ENCODE measurements around the gene ADAD1. TPM values are rescaled to one million over a fixed set of nuclear protein-coding genes. Genes with fewer than 3 reads are reported as not detected.

Gene ADAD1
- polyA plus RNA-seq (not detected in 3 replicates), polyA minus RNA-seq (not detected in 3 replicates)
- not detected for polyA plus RNA-seq (2011; ENCODE audit: low read depth)
- not detected in 2 replicates for polyA plus RNA-seq (2011; cell fraction: cytosol; rRNA removed)
- not detected in 2 replicates for polyA plus RNA-seq (2011; cell fraction: nucleus; rRNA removed)
- polyA plus RNA-seq (2012; ENCODE audit: low replicate concordance), result not detected in 2 replicates
- polyA minus RNA-seq (2011; cell fraction: cytosol; rRNA and poly(A)+ RNA removed), result not detected
- not detected in 2 replicates for polyA minus RNA-seq (2011; cell fraction: nucleus; rRNA and poly(A)+ RNA removed)

- Histone ChIP-seq H3K9me3 (ENCODE audit: control insufficient read depth, low read depth, low read length) (no peaks in the 10 kb centered on the region), H3K4me3 (ENCODE audit: control insufficient read depth in 2 of 3, extremely low read depth in 1 of 3, insufficient read depth in 2 of 3, low read depth in 1 of 3, low read length in 3 of 3) (no peak within 1 kb of the TSS), H3K36me3 (ENCODE audit: control insufficient read depth in 2 of 2, extremely low read depth in 1 of 2, insufficient read depth in 2 of 2, low read length in 2 of 2) (no peaks in the 10 kb centered on the region), H3K4me2 (ENCODE audit: control insufficient read depth, extremely low read depth, insufficient read depth, low read depth, low read length) (no peak within 1 kb of the TSS), H4K20me1 (ENCODE audit: control insufficient read depth, extremely low read depth, insufficient read depth, low read length) (no peaks in the 10 kb centered on the region), H3K9ac (ENCODE audit: control insufficient read depth, extremely low read depth, insufficient read depth, low read length) (no peak within 1 kb of the TSS), H3K79me2 (ENCODE audit: control insufficient read depth, insufficient read depth, low read length) (no peaks in the 10 kb centered on the region), H3K27me3 (ENCODE audit: control insufficient read depth, extremely low read depth, insufficient read depth, low read length) (no peaks in the 10 kb centered on the region), H3K27ac (ENCODE audit: control insufficient read depth, insufficient read depth, low read length) (no peak within 1 kb of the TSS), H3K4me1 (ENCODE audit: control insufficient read depth, extremely low read depth, insufficient read depth, low read length) (no peaks in the 10 kb centered on the region), H2AFZ (ENCODE audit: control insufficient read depth, low read length) (no peak within 1 kb of the TSS), H3K9me1 (ENCODE audit: control insufficient read depth, extremely low read depth, insufficient read depth, low read length) (no peaks in the 10 kb centered on the region)
- DNase-seq (ENCODE audit: low read depth, low spot score) (no peak), FAIRE-seq (no peak)
- no peak for TF ChIP-seq EZH2 (IDR thresholded peaks at IDR 0.05; ENCODE audit: low read length)
- TF ChIP-seq, protein P1, sequence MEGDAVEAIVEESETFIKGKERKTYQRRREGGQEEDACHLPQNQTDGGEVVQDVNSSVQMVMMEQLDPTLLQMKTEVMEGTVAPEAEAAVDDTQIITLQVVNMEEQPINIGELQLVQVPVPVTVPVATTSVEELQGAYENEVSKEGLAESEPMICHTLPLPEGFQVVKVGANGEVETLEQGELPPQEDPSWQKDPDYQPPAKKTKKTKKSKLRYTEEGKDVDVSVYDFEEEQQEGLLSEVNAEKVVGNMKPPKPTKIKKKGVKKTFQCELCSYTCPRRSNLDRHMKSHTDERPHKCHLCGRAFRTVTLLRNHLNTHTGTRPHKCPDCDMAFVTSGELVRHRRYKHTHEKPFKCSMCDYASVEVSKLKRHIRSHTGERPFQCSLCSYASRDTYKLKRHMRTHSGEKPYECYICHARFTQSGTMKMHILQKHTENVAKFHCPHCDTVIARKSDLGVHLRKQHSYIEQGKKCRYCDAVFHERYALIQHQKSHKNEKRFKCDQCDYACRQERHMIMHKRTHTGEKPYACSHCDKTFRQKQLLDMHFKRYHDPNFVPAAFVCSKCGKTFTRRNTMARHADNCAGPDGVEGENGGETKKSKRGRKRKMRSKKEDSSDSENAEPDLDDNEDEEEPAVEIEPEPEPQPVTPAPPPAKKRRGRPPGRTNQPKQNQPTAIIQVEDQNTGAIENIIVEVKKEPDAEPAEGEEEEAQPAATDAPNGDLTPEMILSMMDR (optimal IDR thresholded peaks at IDR 0.05 in 1 of 3, IDR thresholded peaks at IDR 0.05 in 1 of 3, conservative IDR thresholded peaks at IDR 0.05 in 1 of 3; ENCODE audit: extremely low read depth in 1 of 3, insufficient read depth in 2 of 3, low read length in 3 of 3), result no peak
- dilution Hi-C loops (cut with MboI; ENCODE audit: extremely low pct_ligation_motif_present, low sequenced_read_pairs), result no loop called here
Observed at GRCh38 chr4:122378711-122379110, at the start of gene ADAD1. ADAD1 (plus strand) TSS chr4:122379011; CDS start chr4:122380070, 1,059 bp downstream.

DNA sequence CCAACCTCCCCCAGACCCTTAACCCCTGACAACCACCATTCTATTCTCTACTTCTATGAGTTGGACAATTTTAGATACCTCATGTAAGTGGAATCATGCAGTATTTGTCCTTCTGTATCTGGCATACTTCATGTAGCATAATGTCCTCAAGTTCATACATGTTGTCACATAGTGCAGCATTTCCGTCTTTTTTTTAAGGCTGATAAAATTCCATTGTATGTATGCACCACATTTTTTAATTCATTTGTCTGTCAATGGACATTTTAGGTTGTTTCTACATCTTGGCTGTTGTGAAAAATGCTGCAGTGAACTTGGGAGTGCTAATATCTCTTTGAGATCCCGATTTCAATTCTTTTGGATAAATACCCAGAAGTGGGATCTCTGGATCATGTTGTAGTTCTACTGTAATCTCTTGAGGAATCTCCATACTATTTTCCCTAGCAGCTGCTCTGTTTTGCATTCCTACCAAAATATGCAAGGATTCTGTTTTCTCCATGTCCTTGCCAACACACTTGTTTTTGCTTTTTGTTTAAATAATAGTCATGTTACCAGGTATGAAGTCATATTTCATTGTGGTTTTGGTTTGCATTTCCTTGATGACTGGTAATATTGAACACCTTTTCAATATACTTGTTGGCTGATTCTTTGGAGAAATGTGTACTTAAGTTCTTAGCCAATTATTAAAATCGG is 48.8 kb upstream of the ADAD1 start:
- no peaks in the 10 kb centered on the region for H3K79me2 ChIP-seq (ENCODE audit: control insufficient read depth, insufficient read depth, low read length)
- peaks cover 0 to 3% of the 10 kb centered on the region in 2 experiments for H3K36me3 ChIP-seq (ENCODE audit: control insufficient read depth in 2 of 2, extremely low read depth in 1 of 2, insufficient read depth in 2 of 2, low read length in 2 of 2)
- TF ChIP-seq, protein P1 (optimal IDR thresholded peaks at IDR 0.05 in 1 of 3, IDR thresholded peaks at IDR 0.05 in 1 of 3, conservative IDR thresholded peaks at IDR 0.05 in 1 of 3; ENCODE audit: extremely low read depth in 1 of 3, insufficient read depth in 2 of 3, low read length in 3 of 3), result no peak
- no peak for TF ChIP-seq EZH2 (IDR thresholded peaks at IDR 0.05; ENCODE audit: low read length)
- no peak overlapping the region for H3K4me3 ChIP-seq (ENCODE audit: control insufficient read depth in 2 of 3, extremely low read depth in 1 of 3, insufficient read depth in 2 of 3, low read depth in 1 of 3, low read length in 3 of 3)
- H3K4me2 ChIP-seq (ENCODE audit: control insufficient read depth, extremely low read depth, insufficient read depth, low read depth, low read length), result no peak overlapping the region
- H3K9ac ChIP-seq (ENCODE audit: control insufficient read depth, extremely low read depth, insufficient read depth, low read length), result no peak overlapping the region
- H3K4me1 ChIP-seq (ENCODE audit: control insufficient read depth, extremely low read depth, insufficient read depth, low read length), result peaks cover 12% of the 10 kb centered on the region
- H3K27ac ChIP-seq (ENCODE audit: control insufficient read depth, insufficient read depth, low read length), result peak overlapping the region; percentile 55
- dilution Hi-C loops (cut with MboI; ENCODE audit: extremely low pct_ligation_motif_present, low sequenced_read_pairs), result no loop called here
- no peak overlapping the region for H2AFZ ChIP-seq (ENCODE audit: control insufficient read depth, low read length)
- no peak for FAIRE-seq
- H4K20me1 ChIP-seq (ENCODE audit: control insufficient read depth, extremely low read depth, insufficient read depth, low read length), result no peaks in the 10 kb centered on the region
- H3K9me3 ChIP-seq (ENCODE audit: control insufficient read depth, low read depth, low read length), result no peaks in the 10 kb centered on the region
- DNase-seq (ENCODE audit: low read depth, low spot score), result no peak
- H3K27me3 ChIP-seq (ENCODE audit: control insufficient read depth, extremely low read depth, insufficient read depth, low read length), result no peaks in the 10 kb centered on the region
- no peaks in the 10 kb centered on the region for H3K9me1 ChIP-seq (ENCODE audit: control insufficient read depth, extremely low read depth, insufficient read depth, low read length)
